C1 segment of cervical spinal cord (tissue), 14 donors: ENCODE measurements around the gene AKR1C4.
"Not testable (repeated sequence)": the region's sequence is repeated elsewhere in the genome, so short reads cannot be mapped to it uniquely, and the experiment has no call there.

ENCODE experiments used
- DNase-seq, 14 donors: peaks; one replicate each; lab custom pipeline; 2025; lab: John Stamatoyannopoulos, UW

Gene AKR1C4

GRCh38 chr10:5196702-5197113 lies at the start of gene AKR1C4:
Gene AKR1C4, plus strand, starts transcription at chr10:5196837. Its CDS starts 31 bp downstream, at chr10:5196868.
- DNase-seq: no peak

DNA sequence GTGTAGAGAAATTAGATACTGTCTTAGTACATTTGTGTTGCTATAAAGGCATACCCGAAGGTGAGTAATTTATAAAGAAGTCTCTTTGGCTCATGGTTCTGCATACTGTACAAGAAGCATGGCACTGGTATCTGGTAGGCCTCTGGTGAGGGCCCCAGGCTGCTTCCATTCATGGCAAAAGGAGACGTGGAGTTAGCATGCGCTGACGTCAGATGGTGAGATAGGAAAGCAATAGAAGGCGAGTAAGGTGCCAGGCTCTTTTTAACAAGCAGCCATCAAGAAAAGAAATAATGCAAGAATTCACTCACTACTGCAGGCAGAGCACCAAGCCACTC lies 49.8 kb upstream of the AKR1C4 start:
- no peak for DNase-seq

- no peak for DNase-seq
Measured at GRCh38 chr10:5147255-5147980, 49.2 kb upstream of the AKR1C4 start.

- no peak for DNase-seq
Measured at GRCh38 chr10:5147981-5148677, 48.5 kb upstream of the AKR1C4 start.

DNA sequence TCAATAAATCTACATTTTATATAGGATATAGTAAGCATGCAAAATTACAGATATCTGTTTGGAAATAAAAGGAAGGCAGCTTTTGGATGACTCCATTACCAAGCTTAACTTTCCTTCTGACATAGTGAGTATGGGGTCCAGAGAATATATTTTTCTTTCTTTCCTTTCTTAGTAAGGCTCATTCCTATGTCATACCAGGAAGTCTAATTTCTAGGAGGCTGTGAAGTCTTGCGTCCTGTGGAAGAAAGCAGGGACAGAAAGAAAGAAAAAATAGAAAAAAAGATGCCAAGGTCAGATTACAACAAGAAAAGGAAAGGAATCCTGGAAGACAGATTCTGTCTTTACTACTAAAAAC lies 48.0 kb upstream of the AKR1C4 start:
- no peak for DNase-seq

GRCh38 chr10:5151076-5151475 lies 45.6 kb upstream of the AKR1C4 start:
- no peak for DNase-seq

- no peak for DNase-seq
Measured at GRCh38 chr10:5155951-5156350, 40.7 kb upstream of the AKR1C4 start.

GRCh38 chr10:5157501-5157900 lies 39.1 kb upstream of the AKR1C4 start:
- DNase-seq: no peak

DNA sequence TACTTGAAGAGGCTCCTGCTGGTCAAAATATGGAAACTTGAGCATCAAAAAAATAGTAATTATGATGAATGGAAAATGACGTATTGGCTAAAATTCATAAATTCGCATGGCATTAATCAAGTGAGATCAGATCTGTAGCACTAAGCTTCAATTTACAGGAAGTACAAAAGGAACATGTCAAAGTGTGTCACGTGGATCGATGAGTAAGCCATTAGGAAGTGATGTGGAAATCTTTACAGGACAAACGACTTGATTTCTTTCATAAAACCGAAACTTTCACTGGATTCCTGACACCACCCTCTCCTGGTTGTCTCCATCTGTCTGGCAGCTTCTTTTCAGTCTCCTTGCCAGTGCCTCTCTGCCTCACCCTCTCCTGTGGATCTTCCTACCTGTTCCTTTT lies 37.5 kb upstream of the AKR1C4 start:
- DNase-seq: no peak

DNA sequence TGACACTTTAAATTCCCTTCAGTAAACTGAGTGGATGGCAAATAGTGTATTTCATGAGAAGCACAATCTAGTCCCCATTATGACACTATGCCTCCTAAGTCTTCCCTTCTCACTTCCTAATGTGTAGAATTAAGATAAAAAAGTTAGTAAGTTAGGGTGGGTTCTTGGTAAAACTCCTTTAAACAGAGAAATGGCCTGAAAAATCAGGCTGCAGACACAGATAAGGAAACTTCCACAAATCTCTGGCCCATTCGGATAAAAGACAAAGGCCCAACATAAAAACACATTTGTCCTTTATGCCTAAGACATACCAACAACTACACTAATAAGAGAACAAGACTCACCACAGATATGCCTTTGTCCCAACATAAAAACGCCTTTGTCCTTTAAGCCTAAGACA lies 33.1 kb upstream of the AKR1C4 start:
- DNase-seq: no peak

DNA sequence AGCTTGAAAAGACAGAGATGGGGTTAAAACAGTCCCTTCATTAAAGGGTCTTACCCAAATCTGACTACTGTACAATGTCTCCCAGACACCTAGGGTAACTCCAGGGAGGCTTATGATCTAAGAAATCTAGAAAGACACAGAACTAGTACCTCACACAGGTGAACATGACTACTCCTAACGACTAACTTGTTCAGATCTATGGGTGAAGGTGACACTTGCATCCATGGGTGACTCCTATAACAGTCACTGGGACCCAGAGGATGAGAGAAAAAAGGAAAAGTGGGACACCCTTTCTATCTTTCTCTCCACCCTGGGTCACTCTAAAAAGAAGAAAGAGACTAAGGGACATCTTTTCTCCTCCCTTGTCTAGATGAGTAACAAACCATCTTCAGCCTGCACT lies 30.9 kb upstream of the AKR1C4 start:
- no peak for DNase-seq

- no peak for DNase-seq
Measured at GRCh38 chr10:5168897-5169420, 27.7 kb upstream of the AKR1C4 start.

GRCh38 chr10:5175581-5175980 lies 21.1 kb upstream of the AKR1C4 start:
- not testable (repeated sequence) for DNase-seq

DNA sequence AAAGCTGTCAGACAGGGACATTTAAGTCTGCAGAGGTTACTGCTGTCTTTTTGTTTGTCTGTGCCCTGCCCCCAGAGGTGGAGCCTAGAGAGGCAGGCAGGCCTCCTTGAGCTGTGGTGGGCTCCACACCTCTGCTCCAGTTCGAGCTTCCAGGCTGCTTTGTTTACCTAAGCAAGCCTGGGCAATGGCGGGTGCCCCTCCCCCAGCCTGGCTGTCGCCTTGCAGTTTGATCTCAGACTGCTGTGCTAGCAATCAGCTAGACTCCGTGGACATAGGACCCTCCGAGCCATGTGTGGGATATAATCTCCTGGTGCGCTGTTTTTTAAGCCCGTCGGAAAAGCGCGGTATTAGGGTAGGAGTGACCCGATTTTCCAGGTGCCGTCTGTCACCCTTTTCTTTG lies 16.1 kb upstream of the AKR1C4 start:
- not testable (repeated sequence) for DNase-seq

- DNase-seq: no peak
Measured at GRCh38 chr10:5183923-5184322, 12.7 kb upstream of the AKR1C4 start.

DNA sequence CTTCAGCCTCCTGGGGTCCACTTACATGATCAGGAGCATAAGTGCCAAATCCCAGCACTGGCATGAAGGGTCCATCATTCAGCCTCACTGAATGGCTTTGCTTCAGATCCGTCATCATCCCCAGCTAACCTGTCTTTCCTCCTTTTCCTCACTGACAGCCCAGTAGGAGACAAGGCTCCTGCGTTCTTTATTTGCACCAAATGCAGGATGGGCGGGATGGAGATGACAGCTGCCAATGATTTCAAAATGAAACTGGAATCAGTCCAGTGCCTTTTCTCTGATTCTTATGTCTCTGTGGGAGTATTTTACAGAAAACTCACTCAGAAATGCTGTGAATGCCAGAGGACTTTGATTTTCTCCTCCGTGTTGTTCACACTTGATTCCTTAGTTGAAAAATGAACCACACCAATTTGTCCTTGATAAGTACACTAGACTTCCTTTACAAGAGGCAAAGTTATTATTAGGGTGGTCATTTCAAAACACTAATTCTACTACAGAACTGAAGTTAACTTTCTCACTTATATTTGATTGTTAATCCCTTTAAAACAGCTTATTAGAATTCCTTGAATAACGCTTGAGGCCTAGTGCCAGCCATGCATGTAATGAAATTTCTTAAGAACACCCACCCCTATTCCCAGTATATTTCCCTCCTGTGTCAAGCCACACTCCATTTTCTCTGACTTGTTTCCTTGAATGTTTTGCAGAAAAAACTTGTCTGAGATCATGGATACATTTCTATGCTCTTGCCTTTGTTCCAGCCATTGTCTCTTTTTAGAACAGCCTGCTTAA lies 11.5 kb upstream of the AKR1C4 start, which contains the start of gene AKR1C8:
AKR1C8 (minus strand) TSS at position 164 of the 789 bp plus-strand sequence; CDS start at position 118, 46 bp downstream.
- DNase-seq: no peak

GRCh38 chr10:5187867-5188266 lies 8.8 kb upstream of the AKR1C4 start:
- no peak for DNase-seq

DNA sequence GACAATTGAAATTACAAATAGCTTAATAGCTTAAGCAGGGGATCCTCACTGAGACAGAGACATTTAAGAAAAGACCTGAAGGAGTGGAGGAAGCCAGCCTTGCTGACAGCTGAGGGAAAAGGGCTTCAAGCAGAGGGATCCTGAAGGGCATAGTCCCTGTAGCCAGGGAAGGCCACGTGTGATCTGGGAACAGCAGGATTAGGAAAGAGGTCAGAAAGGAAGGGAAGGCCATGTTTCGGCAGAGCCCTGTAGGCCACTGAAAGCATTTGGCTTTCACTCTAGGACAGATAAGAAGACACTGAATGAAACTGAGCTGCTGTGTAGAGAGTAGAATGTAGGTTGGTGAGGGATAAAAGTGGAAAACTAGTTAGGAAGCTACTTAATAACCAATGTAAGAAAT lies 8.3 kb upstream of the AKR1C4 start:
- no peak for DNase-seq

GRCh38 chr10:5194431-5194830 lies 2.2 kb upstream of the AKR1C4 start:
- no peak for DNase-seq

GRCh38 chr10:5195727-5196374 lies 786 bp upstream of the AKR1C4 start:
- no peak for DNase-seq

GRCh38 chr10:5198386-5198785 lies 1.7 kb downstream of the AKR1C4 start:
- no peak for DNase-seq

- DNase-seq: no peak
Measured at GRCh38 chr10:5199398-5199797, 2.8 kb downstream of the AKR1C4 start.
